ENCODE data around the gene PSEN1.

PSEN1 gene

DNA sequence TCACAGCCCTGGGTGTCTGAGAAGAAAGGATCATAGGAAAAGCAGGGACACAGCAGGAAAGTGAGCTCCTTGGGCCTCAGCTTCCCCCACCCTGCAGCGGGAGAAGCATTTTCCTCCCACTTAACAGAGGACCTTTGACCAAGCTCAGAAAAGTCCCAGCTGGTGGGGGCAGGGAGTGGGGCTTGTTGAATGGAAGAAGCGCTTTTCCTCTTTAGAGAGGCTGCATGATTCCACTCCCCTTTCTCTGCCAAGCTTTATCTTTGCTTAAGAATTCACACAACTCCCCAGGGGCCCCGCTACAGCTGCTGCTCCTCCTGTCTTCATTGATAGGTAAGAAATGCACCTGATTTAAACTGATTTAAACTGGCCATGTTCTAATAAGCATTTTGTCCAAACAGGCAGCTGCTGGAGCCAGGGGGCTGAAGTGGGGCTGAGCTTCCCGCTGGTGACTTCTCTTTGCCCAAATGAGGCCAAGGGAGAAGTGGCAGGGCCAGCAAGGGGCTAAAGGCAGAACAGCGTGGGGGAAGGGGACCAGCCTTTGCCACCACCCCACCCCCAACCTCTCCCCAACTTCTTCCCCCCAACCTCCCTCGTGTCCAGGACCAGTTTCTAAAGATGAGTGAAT, 99.3 kb downstream of the PSEN1 start:
- TF ChIP-seq GATA1 (IDR thresholded peaks at IDR 0.05; ENCODE audit: low read depth, low read length) = no peak
- TF ChIP-seq POLR2A (IDR thresholded peaks at IDR 0.05; ENCODE audit: low read length) = no peak
- no peak for DNase-seq

GRCh38 chr14:73236157-73236556, 99.8 kb downstream of the PSEN1 start:
- TF ChIP-seq POLR2A (IDR thresholded peaks at IDR 0.05; ENCODE audit: low read length) = no peak
- TF ChIP-seq GATA1 (IDR thresholded peaks at IDR 0.05; ENCODE audit: low read depth, low read length) = no peak
- no peak for DNase-seq

DNA sequence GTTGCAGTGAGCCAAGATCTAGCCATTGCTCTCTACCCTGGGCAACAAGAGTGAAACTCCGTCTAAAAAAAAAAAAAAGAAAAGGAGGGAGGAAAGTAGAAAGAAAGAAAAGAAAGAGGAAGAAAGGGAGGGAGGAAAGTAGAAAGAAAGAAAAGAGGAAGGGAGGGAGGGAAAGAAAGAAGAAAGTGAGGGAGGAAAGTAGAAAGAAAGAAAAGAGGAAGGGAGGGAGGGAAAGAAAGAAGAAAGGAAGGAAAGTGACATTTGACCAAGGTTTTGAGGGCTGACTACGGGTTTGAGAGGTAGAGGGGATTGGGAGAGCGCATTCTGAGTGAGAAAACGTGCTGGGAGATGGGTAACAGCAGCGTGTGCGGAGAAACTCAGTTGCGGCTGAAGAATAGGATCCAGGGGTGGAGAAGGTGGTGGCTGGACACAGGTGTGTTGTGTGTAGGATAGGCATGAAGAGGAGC, 100.5 kb downstream of the PSEN1 start:
- no peak for TF ChIP-seq POLR2A (IDR thresholded peaks at IDR 0.05; ENCODE audit: low read length)
- TF ChIP-seq GATA1 (IDR thresholded peaks at IDR 0.05; ENCODE audit: low read depth, low read length) = no peak
- DNase-seq = no peak

DNA sequence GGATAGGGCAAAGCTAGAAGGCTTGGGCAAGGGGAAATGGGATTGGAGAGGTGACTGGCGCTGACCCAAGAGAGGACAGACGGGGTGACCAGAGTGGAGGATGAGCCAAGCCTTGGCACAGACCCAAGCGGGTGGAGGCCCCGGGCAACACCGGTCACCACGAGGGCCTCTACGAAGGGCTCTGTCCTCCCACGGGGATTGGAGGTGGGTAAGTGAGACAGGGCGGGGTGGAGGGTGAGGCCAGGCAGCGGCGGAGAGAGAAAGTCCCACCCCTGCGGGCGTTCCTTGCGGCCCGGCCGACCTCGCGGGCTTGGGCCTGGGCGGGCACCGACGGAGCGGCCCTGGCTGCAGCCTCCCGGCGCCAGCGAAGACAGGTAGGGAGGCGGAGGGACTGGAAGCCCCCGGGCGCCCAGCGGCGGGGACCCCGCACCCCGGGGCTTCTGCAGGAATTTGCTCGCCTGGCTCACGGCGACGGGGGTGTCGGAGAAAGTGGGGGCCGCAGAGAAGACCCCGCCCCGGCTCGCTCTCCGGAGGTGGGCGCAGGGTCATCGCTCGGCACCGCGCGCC, 101.0 kb downstream of the PSEN1 start, which contains the start of gene PAPLN:
Gene PAPLN, plus strand, starts transcription at position 288 of the 567 bp plus-strand sequence. CDS start 2,273 bp downstream, outside the sequence.
- DNase-seq = peak; percentile 46 to 48
- TF ChIP-seq POLR2A (IDR thresholded peaks at IDR 0.05; ENCODE audit: low read length) (no peak), GATA1 (IDR thresholded peaks at IDR 0.05; ENCODE audit: low read depth, low read length) (no peak)

GRCh38 chr14:73237786-73238423, 101.6 kb downstream of the PSEN1 start:
- DNase-seq = no peak
- no peak for TF ChIP-seq GATA1 (IDR thresholded peaks at IDR 0.05; ENCODE audit: low read depth, low read length)
- no peak for TF ChIP-seq POLR2A (IDR thresholded peaks at IDR 0.05; ENCODE audit: low read length)

GRCh38 chr14:73238424-73238852, 102.1 kb downstream of the PSEN1 start:
- TF ChIP-seq GATA1 (IDR thresholded peaks at IDR 0.05; ENCODE audit: low read depth, low read length) = no peak
- no peak for TF ChIP-seq POLR2A (IDR thresholded peaks at IDR 0.05; ENCODE audit: low read length)
- no peak for DNase-seq

- no peak for TF ChIP-seq POLR2A (IDR thresholded peaks at IDR 0.05; ENCODE audit: low read length)
- no peak for TF ChIP-seq GATA1 (IDR thresholded peaks at IDR 0.05; ENCODE audit: low read depth, low read length)
- DNase-seq = no peak
Observed at GRCh38 chr14:73238941-73239340, 102.6 kb downstream of the PSEN1 start.

DNA sequence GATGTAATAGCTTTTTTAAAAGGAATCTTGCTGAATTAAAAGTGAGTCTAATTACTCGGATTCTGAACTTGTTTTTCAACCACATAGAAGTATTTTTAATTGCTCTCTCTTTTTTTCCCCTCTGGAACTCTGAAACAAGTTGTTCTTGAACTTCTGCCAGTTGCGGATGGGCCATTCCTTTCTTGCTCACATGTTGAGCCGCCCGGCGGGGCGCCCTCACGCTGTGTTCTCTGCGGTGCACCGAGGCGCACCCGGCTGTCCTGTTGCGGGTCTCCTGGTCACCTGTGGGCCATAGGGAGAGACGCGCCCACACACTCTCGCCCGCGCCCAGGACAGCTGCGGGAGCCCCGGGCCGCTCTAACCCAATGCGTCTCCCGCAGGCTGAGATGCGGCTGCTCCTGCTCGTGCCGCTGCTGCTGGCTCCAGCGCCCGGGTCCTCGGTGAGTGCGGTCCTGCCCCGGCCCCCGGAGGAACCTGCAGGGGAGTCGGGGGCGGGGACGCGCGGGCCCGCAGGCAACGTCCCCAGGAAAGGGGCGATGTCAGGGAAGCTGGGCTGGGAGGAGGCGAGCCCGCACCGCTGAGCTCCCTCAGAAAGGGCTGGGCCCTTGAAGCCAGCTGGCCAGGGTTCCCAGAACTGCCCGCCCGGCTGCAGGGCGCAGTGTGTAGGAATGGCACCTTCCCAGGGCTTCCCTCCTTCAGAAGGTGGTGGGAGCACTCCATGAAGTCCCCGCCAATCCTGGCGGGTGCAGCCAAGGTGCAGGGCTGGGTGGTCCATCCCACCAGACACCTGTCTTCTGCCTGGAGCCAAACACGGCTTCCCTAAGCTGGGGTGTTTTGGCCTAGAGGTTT, 103.3 kb downstream of the PSEN1 start:
- DNase-seq = no peak
- TF ChIP-seq POLR2A (IDR thresholded peaks at IDR 0.05; ENCODE audit: low read length) = no peak
- TF ChIP-seq GATA1 (IDR thresholded peaks at IDR 0.05; ENCODE audit: low read depth, low read length) = no peak

GRCh38 chr14:73240816-73241480, 104.6 kb downstream of the PSEN1 start:
- no peak for DNase-seq
- TF ChIP-seq POLR2A (IDR thresholded peaks at IDR 0.05; ENCODE audit: low read length) (no peak), GATA1 (IDR thresholded peaks at IDR 0.05; ENCODE audit: low read depth, low read length) (no peak)

- no peak for DNase-seq
- TF ChIP-seq POLR2A (IDR thresholded peaks at IDR 0.05; ENCODE audit: low read length) = no peak
- TF ChIP-seq GATA1 (IDR thresholded peaks at IDR 0.05; ENCODE audit: low read depth, low read length) = no peak
Observed at GRCh38 chr14:73241481-73242165, 105.3 kb downstream of the PSEN1 start.

- TF ChIP-seq POLR2A (IDR thresholded peaks at IDR 0.05; ENCODE audit: low read length) = no peak
- no peak for TF ChIP-seq GATA1 (IDR thresholded peaks at IDR 0.05; ENCODE audit: low read depth, low read length)
- DNase-seq = no peak
Observed at GRCh38 chr14:73242357-73242901, 106.1 kb downstream of the PSEN1 start.

- DNase-seq = no peak
- TF ChIP-seq GATA1 (IDR thresholded peaks at IDR 0.05; ENCODE audit: low read depth, low read length) (no peak), POLR2A (IDR thresholded peaks at IDR 0.05; ENCODE audit: low read length) (no peak)
Observed at GRCh38 chr14:73243341-73243740, 107.0 kb downstream of the PSEN1 start.

All from erythroblast (primary cell).